Mammary epithelial cell (primary cell): ENCODE data around the gene CCNI.

Source experiments
- CTCF ChIP-seq, 2 donors: IDR thresholded peaks in 1 of 2; conservative IDR thresholded peaks in 1 of 2; 2 replicates each; pipeline ENCODE4 v1.5.1; 2011 to 2012; ENCODE audit warnings: inconsistent platforms in 2 of 2, low read length in 2 of 2, mild to moderate bottlenecking in 2 of 2, control low read depth in 1 of 2, low read depth in 1 of 2; ENCODE audit not compliant: insufficient read depth in 1 of 2; ENCODE audit errors: extremely low read depth in 1 of 2
- EZH2 ChIP-seq: IDR thresholded peaks from 2 replicates; pipeline ENCODE4 v1.6.1; 2012; ENCODE audit warnings: low read length, inconsistent platforms, borderline replicate concordance

- TF ChIP-seq CTCF (conservative IDR thresholded peaks at IDR 0.05 in 1 of 2, IDR thresholded peaks at IDR 0.05 in 1 of 2; ENCODE audit: extremely low read depth in 1 of 2, insufficient read depth in 1 of 2, low read depth in 1 of 2, low read length in 2 of 2) (no peak), EZH2 (no peak)
Observed at GRCh38 chr4:77123411-77123810, 47.6 kb upstream of the CCNI start.
